Measurements from ENCODE around the gene CDH12.

Gene CDH12

DNA sequence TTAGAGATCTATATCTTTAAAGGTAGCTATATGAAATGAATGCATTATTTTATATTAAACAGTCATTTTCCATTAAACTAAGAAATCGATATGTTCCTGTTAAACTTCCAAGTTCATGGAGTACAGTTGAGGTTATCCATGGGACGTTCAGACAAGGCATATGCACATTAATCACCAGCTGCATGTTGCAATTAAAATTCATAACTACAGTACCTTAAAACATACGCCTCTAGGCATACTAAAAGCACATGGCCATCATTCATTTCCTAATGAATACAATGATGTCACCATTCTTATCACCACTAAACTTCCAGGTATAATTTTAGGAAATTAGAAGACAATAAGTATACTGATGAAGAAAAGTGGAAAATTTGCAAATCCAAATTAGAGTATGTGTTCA lies 174.3 kb downstream of the CDH12 start:
- Histone ChIP-seq H3K9me2 (replicated peaks; ENCODE audit: insufficient read depth, low read length) (no peaks in the 10 kb centered on the region), H3K27me3 (ENCODE audit: low read length) (no peaks in the 10 kb centered on the region), H3K9ac (ENCODE audit: low read length) (no peak overlapping the region), H4K20me1 (ENCODE audit: low read depth, low read length) (no peaks in the 10 kb centered on the region), H3F3A (ENCODE audit: insufficient read depth) (no peaks in the 10 kb centered on the region), H3K9me3 (ENCODE audit: insufficient read depth, low read length) (no peaks in the 10 kb centered on the region), H2AFZ (ENCODE audit: low read depth, low read length, severe bottlenecking) (no peak overlapping the region), H3K79me2 (ENCODE audit: insufficient read depth, low read length) (no peaks in the 10 kb centered on the region), H3K36me3 (ENCODE audit: low read length) (no peaks in the 10 kb centered on the region), H3K4me3 (ENCODE audit: insufficient read depth, low read length, poor library complexity, severe bottlenecking) (no peak overlapping the region), H3K4me2 (ENCODE audit: low read depth, low read length, poor library complexity, severe bottlenecking) (no peak overlapping the region), H3K27ac (ENCODE audit: low read depth, low read length) (no peak overlapping the region)
- TF ChIP-seq, protein P1, sequence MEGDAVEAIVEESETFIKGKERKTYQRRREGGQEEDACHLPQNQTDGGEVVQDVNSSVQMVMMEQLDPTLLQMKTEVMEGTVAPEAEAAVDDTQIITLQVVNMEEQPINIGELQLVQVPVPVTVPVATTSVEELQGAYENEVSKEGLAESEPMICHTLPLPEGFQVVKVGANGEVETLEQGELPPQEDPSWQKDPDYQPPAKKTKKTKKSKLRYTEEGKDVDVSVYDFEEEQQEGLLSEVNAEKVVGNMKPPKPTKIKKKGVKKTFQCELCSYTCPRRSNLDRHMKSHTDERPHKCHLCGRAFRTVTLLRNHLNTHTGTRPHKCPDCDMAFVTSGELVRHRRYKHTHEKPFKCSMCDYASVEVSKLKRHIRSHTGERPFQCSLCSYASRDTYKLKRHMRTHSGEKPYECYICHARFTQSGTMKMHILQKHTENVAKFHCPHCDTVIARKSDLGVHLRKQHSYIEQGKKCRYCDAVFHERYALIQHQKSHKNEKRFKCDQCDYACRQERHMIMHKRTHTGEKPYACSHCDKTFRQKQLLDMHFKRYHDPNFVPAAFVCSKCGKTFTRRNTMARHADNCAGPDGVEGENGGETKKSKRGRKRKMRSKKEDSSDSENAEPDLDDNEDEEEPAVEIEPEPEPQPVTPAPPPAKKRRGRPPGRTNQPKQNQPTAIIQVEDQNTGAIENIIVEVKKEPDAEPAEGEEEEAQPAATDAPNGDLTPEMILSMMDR (IDR thresholded peaks at IDR 0.05; ENCODE audit: insufficient read depth, low read length, poor library complexity, severe bottlenecking) = no peak
- TF ChIP-seq EZH2phosphoT487 (conservative IDR thresholded peaks at IDR 0.05; ENCODE audit: low read length) = no peak

DNA sequence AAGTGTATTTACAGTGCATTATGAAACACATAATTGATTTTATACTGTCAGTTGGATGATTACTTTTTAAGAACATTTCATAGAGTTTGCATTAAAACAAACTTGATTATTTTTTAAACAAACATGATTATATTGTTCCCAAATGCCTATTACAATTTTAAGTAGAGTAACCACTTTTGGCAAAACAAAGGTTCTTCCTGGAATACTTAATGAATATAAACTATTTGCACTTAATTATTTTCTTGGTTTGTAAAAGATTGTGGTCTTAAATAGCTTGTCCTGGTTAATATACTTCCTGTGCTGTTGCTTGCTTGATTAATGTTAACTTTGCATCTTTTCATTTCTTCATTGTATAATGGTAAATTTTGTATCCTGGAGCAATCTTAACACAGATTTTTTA lies 180.0 kb downstream of the CDH12 start:
- H3F3A ChIP-seq (ENCODE audit: insufficient read depth) = no peaks in the 10 kb centered on the region
- TF ChIP-seq EZH2phosphoT487 (conservative IDR thresholded peaks at IDR 0.05; ENCODE audit: low read length) = no peak
- TF ChIP-seq, protein P1 (IDR thresholded peaks at IDR 0.05; ENCODE audit: insufficient read depth, low read length, poor library complexity, severe bottlenecking) = no peak
- no peaks in the 10 kb centered on the region for H3K9me3 ChIP-seq (ENCODE audit: insufficient read depth, low read length)
- no peak overlapping the region for H3K4me2 ChIP-seq (ENCODE audit: low read depth, low read length, poor library complexity, severe bottlenecking)
- H3K9me2 ChIP-seq (replicated peaks; ENCODE audit: insufficient read depth, low read length) = no peaks in the 10 kb centered on the region
- H3K27ac ChIP-seq (ENCODE audit: low read depth, low read length) = no peak overlapping the region
- H3K4me3 ChIP-seq (ENCODE audit: insufficient read depth, low read length, poor library complexity, severe bottlenecking) = no peak overlapping the region
- no peak overlapping the region for H3K9ac ChIP-seq (ENCODE audit: low read length)
- no peaks in the 10 kb centered on the region for H4K20me1 ChIP-seq (ENCODE audit: low read depth, low read length)
- no peaks in the 10 kb centered on the region for H3K27me3 ChIP-seq (ENCODE audit: low read length)
- H3K36me3 ChIP-seq (ENCODE audit: low read length) = no peaks in the 10 kb centered on the region
- no peak overlapping the region for H2AFZ ChIP-seq (ENCODE audit: low read depth, low read length, severe bottlenecking)
- no peaks in the 10 kb centered on the region for H3K79me2 ChIP-seq (ENCODE audit: insufficient read depth, low read length)

DNA sequence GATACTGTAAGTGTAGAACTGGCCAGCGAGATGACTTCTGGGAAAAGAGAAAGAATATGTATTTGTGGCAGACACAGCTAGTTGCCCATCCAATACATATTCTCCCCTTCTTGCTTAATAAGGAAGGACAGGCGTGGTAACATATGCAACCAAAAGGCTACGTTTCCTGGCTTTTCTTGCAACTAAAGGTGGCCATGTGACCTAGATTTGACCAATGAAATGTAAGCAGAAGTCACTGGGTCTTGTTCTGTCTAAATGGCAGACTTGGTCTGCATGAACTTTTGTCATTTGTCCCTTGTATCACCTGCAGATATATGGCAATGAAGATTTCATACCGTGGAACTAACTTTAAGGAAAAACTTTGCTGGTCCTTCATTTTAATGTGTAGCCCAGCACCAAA lies 183.8 kb downstream of the CDH12 start:
- Histone ChIP-seq H3K9me3 (ENCODE audit: insufficient read depth, low read length) (no peaks in the 10 kb centered on the region), H3K4me3 (ENCODE audit: insufficient read depth, low read length, poor library complexity, severe bottlenecking) (no peak overlapping the region), H2AFZ (ENCODE audit: low read depth, low read length, severe bottlenecking) (peak overlapping the region; percentile 56), H3K27ac (ENCODE audit: low read depth, low read length) (no peak overlapping the region), H3K9ac (ENCODE audit: low read length) (no peak overlapping the region), H3F3A (ENCODE audit: insufficient read depth) (no peaks in the 10 kb centered on the region), H3K79me2 (ENCODE audit: insufficient read depth, low read length) (no peaks in the 10 kb centered on the region), H3K4me2 (ENCODE audit: low read depth, low read length, poor library complexity, severe bottlenecking) (no peak overlapping the region), H4K20me1 (ENCODE audit: low read depth, low read length) (no peaks in the 10 kb centered on the region), H3K9me2 (replicated peaks; ENCODE audit: insufficient read depth, low read length) (no peaks in the 10 kb centered on the region), H3K36me3 (ENCODE audit: low read length) (no peaks in the 10 kb centered on the region), H3K27me3 (ENCODE audit: low read length) (no peaks in the 10 kb centered on the region)
- no peak for TF ChIP-seq EZH2phosphoT487 (conservative IDR thresholded peaks at IDR 0.05; ENCODE audit: low read length)
- TF ChIP-seq, protein P1 (IDR thresholded peaks at IDR 0.05; ENCODE audit: insufficient read depth, low read length, poor library complexity, severe bottlenecking) = no peak
